ENCODE data around the gene ATIC.

- no peak for TF ChIP-seq POLR2A (IDR thresholded peaks at IDR 0.05)
- TF ChIP-seq CTCF (IDR thresholded peaks at IDR 0.05) = no peak
These were observed 71.9 kb downstream of the ATIC start for GRCh38 chr2:215383652-215384279.

Measured in adrenal gland (tissue), 5 donors.